ENCODE measurements around the gene PRC1.

GRCh38 chr15:90959028-90959595, 35.2 kb downstream of the PRC1 start:
- TF ChIP-seq CTCF (IDR thresholded peaks at IDR 0.05), result no peak
- no peak for TF ChIP-seq POLR2A (IDR thresholded peaks at IDR 0.05)
